ENCODE measurements around the gene N4BP2L2. TPM values are rescaled to one million over a fixed set of nuclear protein-coding genes. Genes with fewer than 3 reads are reported as not detected.

N4BP2L2 gene
- total and polyA plus RNA-seq, 2 experiments from 2014 or later: 63.1 to 160 TPM

DNA sequence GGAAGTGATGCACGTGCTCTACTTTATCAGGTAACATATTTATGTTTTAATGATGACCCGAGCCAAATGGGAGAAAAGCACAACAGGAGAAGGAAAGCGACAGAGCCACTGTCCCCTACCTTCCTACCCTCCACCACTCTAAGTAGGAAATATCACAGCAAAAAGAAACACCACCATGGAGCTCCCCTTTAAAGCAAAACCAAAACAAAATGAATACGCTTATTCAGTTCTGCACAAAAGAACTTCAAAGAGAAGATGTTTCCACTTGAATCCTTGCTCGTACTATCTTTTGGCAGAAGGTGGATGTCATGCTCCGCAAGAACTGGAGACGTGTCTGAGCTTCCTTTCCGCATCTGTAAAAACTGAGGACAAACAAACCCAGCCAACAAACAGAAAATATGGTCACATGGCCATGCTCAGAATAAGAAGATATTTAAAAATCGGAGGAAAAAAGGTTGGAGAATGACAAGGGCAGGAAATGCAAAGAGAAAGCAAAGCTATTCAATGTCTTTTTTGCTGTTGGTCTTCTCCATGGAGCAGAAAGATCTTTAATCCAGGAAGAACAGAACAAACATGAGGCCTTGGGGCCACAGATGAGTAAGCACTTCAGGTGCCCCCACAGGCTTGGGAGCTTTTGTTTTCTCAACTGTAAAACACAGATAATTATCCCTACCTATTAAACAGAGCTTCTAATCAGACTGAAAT is 130.1 kb downstream of the N4BP2L2 start:
- H3K27ac Mint-ChIP-seq: no peak overlapping the region; the same call in 1 of the 2 replicates

More for the DNA sequence above, 130.1 kb downstream of the N4BP2L2 start:
- H3K79me2 ChIP-seq (replicated peaks; ENCODE audit: insufficient read depth): no peaks in the 10 kb centered on the region
- H3K27me3 Mint-ChIP-seq (ENCODE audit: insufficient read depth, low read depth, poor library complexity): peaks cover 12% of the 10 kb centered on the region
- H3K4me3 Mint-ChIP-seq: peak overlapping the region; percentile 72; the same call in 2 of the 3 replicates
- H3K4me1 Mint-ChIP-seq: peaks cover 26% of the 10 kb centered on the region
- peak overlapping the region; percentile 78 for H3K4me2 ChIP-seq
- no peak for ATAC-seq
- peak overlapping the region; percentile 63 for H2AFZ ChIP-seq
- no peak for DNase-seq (ENCODE audit: low spot score)
- peaks cover 5% of the 10 kb centered on the region; the same call in 1 of the 2 replicates for H3K27me3 ChIP-seq (ENCODE audit: insufficient read depth)
- peaks cover 17% of the 10 kb centered on the region for H3K4me1 ChIP-seq (ENCODE audit: insufficient read depth)
- TF ChIP-seq POLR2AphosphoS5 (IDR thresholded peaks at IDR 0.05; ENCODE audit: low read depth): no peak
- TF ChIP-seq ZNF462 (CRISPR knock-in tag; IDR thresholded peaks at IDR 0.05): no peak
- TF ChIP-seq CREB1 (CRISPR knock-in tag; IDR thresholded peaks at IDR 0.05; ENCODE audit: low read depth): no peak
- no peak for TF ChIP-seq ZNF331 (CRISPR knock-in tag; IDR thresholded peaks at IDR 0.05; ENCODE audit: low read depth)
- TF ChIP-seq JUNB (IDR thresholded peaks at IDR 0.05; ENCODE audit: unreplicated experiment): no peak
- TF ChIP-seq, protein P1, sequence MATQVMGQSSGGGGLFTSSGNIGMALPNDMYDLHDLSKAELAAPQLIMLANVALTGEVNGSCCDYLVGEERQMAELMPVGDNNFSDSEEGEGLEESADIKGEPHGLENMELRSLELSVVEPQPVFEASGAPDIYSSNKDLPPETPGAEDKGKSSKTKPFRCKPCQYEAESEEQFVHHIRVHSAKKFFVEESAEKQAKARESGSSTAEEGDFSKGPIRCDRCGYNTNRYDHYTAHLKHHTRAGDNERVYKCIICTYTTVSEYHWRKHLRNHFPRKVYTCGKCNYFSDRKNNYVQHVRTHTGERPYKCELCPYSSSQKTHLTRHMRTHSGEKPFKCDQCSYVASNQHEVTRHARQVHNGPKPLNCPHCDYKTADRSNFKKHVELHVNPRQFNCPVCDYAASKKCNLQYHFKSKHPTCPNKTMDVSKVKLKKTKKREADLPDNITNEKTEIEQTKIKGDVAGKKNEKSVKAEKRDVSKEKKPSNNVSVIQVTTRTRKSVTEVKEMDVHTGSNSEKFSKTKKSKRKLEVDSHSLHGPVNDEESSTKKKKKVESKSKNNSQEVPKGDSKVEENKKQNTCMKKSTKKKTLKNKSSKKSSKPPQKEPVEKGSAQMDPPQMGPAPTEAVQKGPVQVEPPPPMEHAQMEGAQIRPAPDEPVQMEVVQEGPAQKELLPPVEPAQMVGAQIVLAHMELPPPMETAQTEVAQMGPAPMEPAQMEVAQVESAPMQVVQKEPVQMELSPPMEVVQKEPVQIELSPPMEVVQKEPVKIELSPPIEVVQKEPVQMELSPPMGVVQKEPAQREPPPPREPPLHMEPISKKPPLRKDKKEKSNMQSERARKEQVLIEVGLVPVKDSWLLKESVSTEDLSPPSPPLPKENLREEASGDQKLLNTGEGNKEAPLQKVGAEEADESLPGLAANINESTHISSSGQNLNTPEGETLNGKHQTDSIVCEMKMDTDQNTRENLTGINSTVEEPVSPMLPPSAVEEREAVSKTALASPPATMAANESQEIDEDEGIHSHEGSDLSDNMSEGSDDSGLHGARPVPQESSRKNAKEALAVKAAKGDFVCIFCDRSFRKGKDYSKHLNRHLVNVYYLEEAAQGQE (IDR thresholded peaks at IDR 0.05; ENCODE audit: unreplicated experiment): no peak
- no peak for TF ChIP-seq NANOG (IDR thresholded peaks at IDR 0.05; ENCODE audit: borderline replicate concordance)
- no peak for TF ChIP-seq STAT1 (IDR thresholded peaks at IDR 0.05; ENCODE audit: unreplicated experiment)
- no peak for TF ChIP-seq EZH2phosphoT487 (IDR thresholded peaks at IDR 0.05; ENCODE audit: unreplicated experiment)
- TF ChIP-seq EZH2 (IDR thresholded peaks at IDR 0.05; ENCODE audit: low read depth, unreplicated experiment): no peak
- no peak for TF ChIP-seq CTCF (conservative IDR thresholded peaks at IDR 0.05; ENCODE audit: low read depth in 2 of 2)
- H3F3A ChIP-seq (replicated peaks; ENCODE audit: low read depth): no peaks in the 10 kb centered on the region
- no peaks in the 10 kb centered on the region for H4K20me1 ChIP-seq (replicated peaks; ENCODE audit: insufficient read depth)
- peak overlapping the region; percentile 56; the same call in 1 of the 2 replicates for H3K4me3 ChIP-seq
- no peaks in the 10 kb centered on the region for H3K9me2 ChIP-seq (ENCODE audit: insufficient read depth)
- H3K36me3 Mint-ChIP-seq (ENCODE audit: low read depth): peaks cover 5% of the 10 kb centered on the region; the same call in 1 of the 3 replicates
- no peaks in the 10 kb centered on the region for H3K9me3 Mint-ChIP-seq
- H3K36me3 ChIP-seq (ENCODE audit: insufficient read depth): no peaks in the 10 kb centered on the region
- no peak overlapping the region for H3K27ac ChIP-seq (ENCODE audit: low read depth)

All from GM23338 (cell line).